ENCODE measurements around the gene SCAF1.

SCAF1 gene

DNA sequence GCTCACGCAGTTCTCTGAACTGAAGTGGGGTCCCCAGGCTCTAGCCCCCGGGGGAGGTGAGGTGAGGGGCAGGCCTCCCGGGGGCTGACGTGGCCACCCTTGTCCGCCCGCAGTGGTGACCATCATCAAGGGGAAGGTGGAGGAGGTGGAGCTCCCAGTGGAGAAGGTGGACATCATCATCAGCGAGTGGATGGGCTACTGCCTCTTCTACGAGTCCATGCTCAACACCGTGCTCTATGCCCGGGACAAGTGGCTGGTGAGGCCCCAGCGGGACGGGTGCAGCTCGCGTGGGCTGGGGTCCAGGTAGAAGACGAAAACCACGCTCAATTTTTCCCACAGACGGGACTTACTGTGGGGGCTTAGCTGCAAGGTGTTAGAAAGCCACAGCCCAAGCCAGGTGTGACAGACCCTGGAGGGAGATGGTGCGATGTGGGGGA, 41.8 kb downstream of the SCAF1 start:
- no peak for TF ChIP-seq EZH2 (IDR thresholded peaks at IDR 0.05; ENCODE audit: borderline replicate concordance, low read length)
- TF ChIP-seq, protein P1, sequence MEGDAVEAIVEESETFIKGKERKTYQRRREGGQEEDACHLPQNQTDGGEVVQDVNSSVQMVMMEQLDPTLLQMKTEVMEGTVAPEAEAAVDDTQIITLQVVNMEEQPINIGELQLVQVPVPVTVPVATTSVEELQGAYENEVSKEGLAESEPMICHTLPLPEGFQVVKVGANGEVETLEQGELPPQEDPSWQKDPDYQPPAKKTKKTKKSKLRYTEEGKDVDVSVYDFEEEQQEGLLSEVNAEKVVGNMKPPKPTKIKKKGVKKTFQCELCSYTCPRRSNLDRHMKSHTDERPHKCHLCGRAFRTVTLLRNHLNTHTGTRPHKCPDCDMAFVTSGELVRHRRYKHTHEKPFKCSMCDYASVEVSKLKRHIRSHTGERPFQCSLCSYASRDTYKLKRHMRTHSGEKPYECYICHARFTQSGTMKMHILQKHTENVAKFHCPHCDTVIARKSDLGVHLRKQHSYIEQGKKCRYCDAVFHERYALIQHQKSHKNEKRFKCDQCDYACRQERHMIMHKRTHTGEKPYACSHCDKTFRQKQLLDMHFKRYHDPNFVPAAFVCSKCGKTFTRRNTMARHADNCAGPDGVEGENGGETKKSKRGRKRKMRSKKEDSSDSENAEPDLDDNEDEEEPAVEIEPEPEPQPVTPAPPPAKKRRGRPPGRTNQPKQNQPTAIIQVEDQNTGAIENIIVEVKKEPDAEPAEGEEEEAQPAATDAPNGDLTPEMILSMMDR (IDR thresholded peaks at IDR 0.05; ENCODE audit: low read length): no peak
- Histone ChIP-seq H3K4me3 (ENCODE audit: low read depth, low read length, poor library complexity, severe bottlenecking) (no peak overlapping the region), H2AFZ (ENCODE audit: low read length) (no peak overlapping the region), H3F3A (ENCODE audit: insufficient read depth, low read length) (no peaks in the 10 kb centered on the region), H3K27ac (ENCODE audit: low read depth, low read length, poor library complexity, severe bottlenecking) (peak overlapping the region; percentile 2), H3K9me3 (ENCODE audit: low read length) (no peaks in the 10 kb centered on the region), H3K9me2 (ENCODE audit: low read depth, low read length) (no peaks in the 10 kb centered on the region), H3K27me3 (ENCODE audit: insufficient read depth, low read length) (no peaks in the 10 kb centered on the region), H3K4me1 (ENCODE audit: insufficient read depth, low read length, severe bottlenecking) (peaks cover 22% of the 10 kb centered on the region), H3K4me2 (ENCODE audit: low read length) (no peak overlapping the region), H4K20me1 (ENCODE audit: insufficient read depth, low read length) (no peaks in the 10 kb centered on the region), H3K79me2 (ENCODE audit: insufficient read depth, low read length) (peaks cover 18% of the 10 kb centered on the region), H3K36me3 (ENCODE audit: insufficient read depth, low read length) (peaks cover 83% of the 10 kb centered on the region), H3K9ac (ENCODE audit: low read length) (no peak overlapping the region)

DNA sequence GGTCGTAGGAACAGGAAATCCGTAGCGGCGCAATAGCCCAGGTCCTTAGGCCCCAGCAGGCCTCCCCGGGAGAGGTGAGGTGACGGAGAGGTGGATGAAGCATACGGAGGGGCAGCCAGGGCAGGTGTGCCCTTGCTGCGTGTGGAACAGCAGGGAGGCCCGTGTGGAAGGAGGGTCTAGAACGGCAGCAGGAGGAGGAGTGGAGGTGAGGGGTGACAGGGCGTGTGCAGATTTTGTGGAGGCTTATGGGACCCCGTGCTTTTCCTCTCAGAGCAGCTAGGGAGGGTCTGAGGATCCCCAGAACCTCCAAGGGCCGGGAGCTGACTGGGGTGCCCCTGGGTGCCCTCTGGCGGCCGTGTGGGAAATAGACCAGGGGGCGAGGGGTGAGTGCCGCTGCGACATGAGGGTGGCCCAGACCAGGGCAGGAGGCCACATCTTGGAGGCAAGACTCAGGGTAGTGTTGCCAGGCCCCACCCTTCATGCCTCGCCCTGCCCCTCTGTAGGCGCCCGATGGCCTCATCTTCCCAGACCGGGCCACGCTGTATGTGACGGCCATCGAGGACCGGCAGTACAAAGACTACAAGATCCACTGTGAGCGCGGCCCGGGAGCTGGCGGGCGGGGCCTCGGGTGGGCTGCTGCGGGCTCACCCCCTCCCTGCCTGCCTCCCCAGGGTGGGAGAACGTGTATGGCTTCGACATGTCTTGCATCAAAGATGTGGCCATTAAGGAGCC, 42.4 kb downstream of the SCAF1 start:
- no peak overlapping the region for H2AFZ ChIP-seq (ENCODE audit: low read length)
- no peak overlapping the region for H3K9ac ChIP-seq (ENCODE audit: low read length)
- H3K4me1 ChIP-seq (ENCODE audit: insufficient read depth, low read length, severe bottlenecking): peaks cover 16% of the 10 kb centered on the region
- H3K36me3 ChIP-seq (ENCODE audit: insufficient read depth, low read length): peaks cover 89% of the 10 kb centered on the region
- no peak overlapping the region for H3K4me2 ChIP-seq (ENCODE audit: low read length)
- H3K4me3 ChIP-seq (ENCODE audit: low read depth, low read length, poor library complexity, severe bottlenecking): no peak overlapping the region
- no peaks in the 10 kb centered on the region for H3K9me2 ChIP-seq (ENCODE audit: low read depth, low read length)
- TF ChIP-seq EZH2 (IDR thresholded peaks at IDR 0.05; ENCODE audit: borderline replicate concordance, low read length): no peak
- TF ChIP-seq, protein P1 (IDR thresholded peaks at IDR 0.05; ENCODE audit: low read length): peak; percentile 78
- H3F3A ChIP-seq (ENCODE audit: insufficient read depth, low read length): no peaks in the 10 kb centered on the region
- peak overlapping the region; percentile 2 for H3K27ac ChIP-seq (ENCODE audit: low read depth, low read length, poor library complexity, severe bottlenecking)
- peaks cover 14% of the 10 kb centered on the region; the same call in 1 of the 2 replicates for H3K79me2 ChIP-seq (ENCODE audit: insufficient read depth, low read length)
- H3K27me3 ChIP-seq (ENCODE audit: insufficient read depth, low read length): no peaks in the 10 kb centered on the region
- no peaks in the 10 kb centered on the region for H3K9me3 ChIP-seq (ENCODE audit: low read length)
- no peaks in the 10 kb centered on the region for H4K20me1 ChIP-seq (ENCODE audit: insufficient read depth, low read length)

DNA sequence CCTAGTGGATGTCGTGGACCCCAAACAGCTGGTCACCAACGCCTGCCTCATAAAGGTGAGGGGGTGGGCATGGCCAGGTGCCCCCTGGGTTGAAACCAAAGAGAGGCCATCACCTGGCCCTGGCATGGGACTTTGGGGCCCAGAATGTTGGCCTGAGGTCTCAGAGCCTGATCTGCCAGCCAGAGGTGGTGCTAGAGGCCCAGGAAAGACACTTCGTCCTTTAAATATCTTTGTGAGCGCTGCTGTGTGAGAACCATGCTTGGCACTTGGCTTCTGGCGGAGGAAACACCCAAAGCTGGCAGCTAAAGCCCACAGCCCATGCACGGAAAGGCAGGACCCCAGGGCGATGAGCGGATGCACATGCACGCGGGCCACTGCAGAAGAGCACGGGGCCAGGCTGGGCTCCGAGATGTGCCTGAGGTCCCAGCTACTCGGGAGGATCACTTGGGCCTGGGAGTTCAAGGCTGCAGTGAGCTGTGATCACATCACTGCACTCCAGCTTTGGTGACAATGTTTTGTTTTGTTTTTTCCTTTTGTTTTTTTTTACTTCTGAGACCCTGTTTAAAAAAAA, 43.1 kb downstream of the SCAF1 start:
- H3F3A ChIP-seq (ENCODE audit: insufficient read depth, low read length): no peaks in the 10 kb centered on the region
- TF ChIP-seq EZH2 (IDR thresholded peaks at IDR 0.05; ENCODE audit: borderline replicate concordance, low read length): no peak
- TF ChIP-seq, protein P1 (IDR thresholded peaks at IDR 0.05; ENCODE audit: low read length): no peak
- H3K9me3 ChIP-seq (ENCODE audit: low read length): no peaks in the 10 kb centered on the region
- no peaks in the 10 kb centered on the region for H3K9me2 ChIP-seq (ENCODE audit: low read depth, low read length)
- H4K20me1 ChIP-seq (ENCODE audit: insufficient read depth, low read length): no peaks in the 10 kb centered on the region
- peaks cover 7% of the 10 kb centered on the region; the same call in 1 of the 2 replicates for H3K79me2 ChIP-seq (ENCODE audit: insufficient read depth, low read length)
- no peak overlapping the region for H3K27ac ChIP-seq (ENCODE audit: low read depth, low read length, poor library complexity, severe bottlenecking)
- no peaks in the 10 kb centered on the region for H3K27me3 ChIP-seq (ENCODE audit: insufficient read depth, low read length)
- no peak overlapping the region for H3K9ac ChIP-seq (ENCODE audit: low read length)
- peaks cover 93% of the 10 kb centered on the region for H3K36me3 ChIP-seq (ENCODE audit: insufficient read depth, low read length)
- H3K4me3 ChIP-seq (ENCODE audit: low read depth, low read length, poor library complexity, severe bottlenecking): no peak overlapping the region
- H2AFZ ChIP-seq (ENCODE audit: low read length): no peak overlapping the region
- H3K4me1 ChIP-seq (ENCODE audit: insufficient read depth, low read length, severe bottlenecking): peaks cover 9% of the 10 kb centered on the region
- H3K4me2 ChIP-seq (ENCODE audit: low read length): no peak overlapping the region
